ENCODE results near the gene ART3. TPM values are rescaled to one million over a fixed set of nuclear protein-coding genes. Genes with fewer than 3 reads are reported as not detected.

The ART3 gene
- total RNA-seq, 2 donors from 2014 or later: 0.92 TPM; not detected in 1

GRCh38 chr4:76067652-76068286 is 6.7 kb upstream of the ART3 start:
- H3K4me1 Mint-ChIP-seq: no peaks in the 10 kb centered on the region
- no peaks in the 10 kb centered on the region for H3K36me3 Mint-ChIP-seq (ENCODE audit: low read depth)
- DNase-seq: peak; percentile 89
- Histone ChIP-seq H3K9ac (ENCODE audit: extremely low read depth, low read length, poor library complexity, severe bottlenecking) (no peak overlapping the region), H3K27ac (ENCODE audit: low read depth, low read length) (no peak overlapping the region), H3K4me3 (ENCODE audit: low read length) (no peak overlapping the region), H3K4me1 (ENCODE audit: control insufficient read depth, insufficient read depth, low read length) (no peaks in the 10 kb centered on the region), H3K9me3 (ENCODE audit: control insufficient read depth, low read length) (no peaks in the 10 kb centered on the region), H3K36me3 (ENCODE audit: control insufficient read depth, insufficient read depth, low read length) (no peaks in the 10 kb centered on the region), H3K27me3 (ENCODE audit: control insufficient read depth, insufficient read depth, low read length, poor library complexity, severe bottlenecking) (no peaks in the 10 kb centered on the region)
- H3K27ac Mint-ChIP-seq: no peak overlapping the region
- no peak overlapping the region for H3K4me3 Mint-ChIP-seq
- peak; percentile 97 for TF ChIP-seq CTCF (conservative IDR thresholded peaks at IDR 0.05)
- WGBS, 2 experiments (ENCODE audit: insufficient coverage in 1 of 2, insufficient read length in 1 of 2): 0 to 1% methylated on average over 2 of the region's 2 CpGs
- H3K9me3 Mint-ChIP-seq: no peaks in the 10 kb centered on the region
- no peaks in the 10 kb centered on the region for H3K27me3 Mint-ChIP-seq (ENCODE audit: insufficient read depth)

GRCh38 chr4:76072760-76073159 is 1.7 kb upstream of the ART3 start:
- H3K4me1 Mint-ChIP-seq: peaks cover 4% of the 10 kb centered on the region
- no peak overlapping the region for H3K4me3 ChIP-seq (ENCODE audit: low read length)
- no peaks in the 10 kb centered on the region for H3K27me3 Mint-ChIP-seq (ENCODE audit: insufficient read depth)
- H3K27ac Mint-ChIP-seq: no peak overlapping the region
- no peak for TF ChIP-seq CTCF (conservative IDR thresholded peaks at IDR 0.05)
- no peak overlapping the region for H3K27ac ChIP-seq (ENCODE audit: low read depth, low read length)
- no peaks in the 10 kb centered on the region for H3K9me3 Mint-ChIP-seq
- no peaks in the 10 kb centered on the region for H3K36me3 ChIP-seq (ENCODE audit: control insufficient read depth, insufficient read depth, low read length)
- no peak overlapping the region for H3K9ac ChIP-seq (ENCODE audit: extremely low read depth, low read length, poor library complexity, severe bottlenecking)
- no peaks in the 10 kb centered on the region for H3K4me1 ChIP-seq (ENCODE audit: control insufficient read depth, insufficient read depth, low read length)
- no peaks in the 10 kb centered on the region for H3K36me3 Mint-ChIP-seq (ENCODE audit: low read depth)
- DNase-seq: no peak
- H3K9me3 ChIP-seq (ENCODE audit: control insufficient read depth, low read length): no peaks in the 10 kb centered on the region
- 60 to 72% methylated on average over 3 to 4 of the region's 4 CpGs for WGBS, 2 experiments (ENCODE audit: insufficient coverage in 1 of 2, insufficient read length in 1 of 2)
- H3K27me3 ChIP-seq (ENCODE audit: control insufficient read depth, insufficient read depth, low read length, poor library complexity, severe bottlenecking): no peaks in the 10 kb centered on the region
- H3K4me3 Mint-ChIP-seq: no peak overlapping the region

- DNase-seq: no peak
- no peak overlapping the region for H3K4me3 Mint-ChIP-seq
- no peak overlapping the region for H3K4me3 ChIP-seq (ENCODE audit: low read length)
- WGBS, 2 experiments (ENCODE audit: insufficient coverage in 1 of 2, insufficient read length in 1 of 2): 86 to 92% methylated on average over 1 to 4 of the region's 4 CpGs
- no peaks in the 10 kb centered on the region for H3K4me1 ChIP-seq (ENCODE audit: control insufficient read depth, insufficient read depth, low read length)
- no peak overlapping the region for H3K27ac Mint-ChIP-seq
- H3K9ac ChIP-seq (ENCODE audit: extremely low read depth, low read length, poor library complexity, severe bottlenecking): no peak overlapping the region
- TF ChIP-seq CTCF (conservative IDR thresholded peaks at IDR 0.05): no peak
- no peaks in the 10 kb centered on the region for H3K9me3 ChIP-seq (ENCODE audit: control insufficient read depth, low read length)
- H3K27me3 ChIP-seq (ENCODE audit: control insufficient read depth, insufficient read depth, low read length, poor library complexity, severe bottlenecking): no peaks in the 10 kb centered on the region
- no peaks in the 10 kb centered on the region for H3K27me3 Mint-ChIP-seq (ENCODE audit: insufficient read depth)
- no peaks in the 10 kb centered on the region for H3K36me3 Mint-ChIP-seq (ENCODE audit: low read depth)
- H3K36me3 ChIP-seq (ENCODE audit: control insufficient read depth, insufficient read depth, low read length): no peaks in the 10 kb centered on the region
- H3K27ac ChIP-seq (ENCODE audit: low read depth, low read length): no peak overlapping the region
- no peaks in the 10 kb centered on the region for H3K9me3 Mint-ChIP-seq
- peaks cover 4% of the 10 kb centered on the region for H3K4me1 Mint-ChIP-seq
These were observed 588 bp downstream of the ART3 start for GRCh38 chr4:76074993-76075600.

Data from endodermal cell (in vitro differentiated cells).